Urinary bladder (tissue), 4 donors: ENCODE measurements around the gene SPON1. TPM values are rescaled to one million over a fixed set of nuclear protein-coding genes. Genes with fewer than 3 reads are reported as not detected.
"Not testable (repeated sequence)": the region's sequence is repeated elsewhere in the genome, so short reads cannot be mapped to it uniquely, and the experiment has no call there.

Experiments
- DNase-seq: peaks from one replicate; pipeline ENCODE4 v3.0.0-alpha.2; 2015; ENCODE audit errors: extremely low spot score
- H3K27ac ChIP-seq: one replicate; pipeline ENCODE4 v1.5.1; 2013; ENCODE audit warnings: low read depth, mild to moderate bottlenecking, moderate library complexity
- H3K36me3 ChIP-seq: one replicate; pipeline ENCODE4 v1.6.1; 2013; ENCODE audit warnings: mild to moderate bottlenecking, moderate library complexity; ENCODE audit not compliant: insufficient read depth
- H3K4me1 ChIP-seq: one replicate; pipeline ENCODE4 v1.6.1; 2013; ENCODE audit warnings: mild to moderate bottlenecking, moderate library complexity; ENCODE audit not compliant: insufficient read depth
- H3K4me3 ChIP-seq: one replicate; pipeline ENCODE4 v1.5.1; 2013; ENCODE audit warnings: low read depth, low read length
- WGBS: extraction: QIAGEN DNeasy Blood & Tissue Kit; methylation state at CpG from one replicate; pipeline ENCODE4 v1.1.7; 2013; 5-methylcytosine and 5-hydroxymethylcytosine counted together
- polyA plus RNA-seq: library from polyadenylated mRNA; stranded (reverse); fragments of 200-250 nt; gene quantifications from one replicate; pipeline ENCODE4 v1.2.3, GENCODE V29; 2013
- total RNA-seq: library from RNA; depleted of rRNA; stranded (reverse); fragments of >200 nt; gene quantifications from one replicate; pipeline ENCODE4 v1.2.3, GENCODE V29; 2014
- donor health status: healthy with polysubstance abuse.
- donor health status: healthy.

Gene SPON1
- total RNA-seq: 131 TPM
- 71.5 TPM for polyA plus RNA-seq

GRCh38 chr11:13962562-13963168 lies at the start of gene SPON1:
SPON1 (plus strand) TSS chr11:13962723; CDS start chr11:13962905, 182 bp downstream.
- Histone ChIP-seq H3K36me3 (no peaks in the 10 kb centered on the region), H3K27ac (peak within 1 kb of the TSS; percentile 71), H3K4me1 (peaks cover 1% of the 10 kb centered on the region), H3K4me3 (peak within 1 kb of the TSS; percentile 59)
- under 1% methylated on average over 74 of the region's 74 CpGs for WGBS
- no peak for DNase-seq

GRCh38 chr11:13917264-13917663 lies 45.3 kb upstream of the SPON1 start:
- DNase-seq: no peak
- Histone ChIP-seq H3K4me3 (no peak overlapping the region), H3K27ac (no peak overlapping the region), H3K4me1 (no peaks in the 10 kb centered on the region), H3K36me3 (no peaks in the 10 kb centered on the region)
- WGBS: 66% methylated on average over 1 of the region's 1 CpG

GRCh38 chr11:13917904-13918303 lies 44.6 kb upstream of the SPON1 start:
- no peak for DNase-seq

GRCh38 chr11:13920756-13921155 lies 41.8 kb upstream of the SPON1 start:
- DNase-seq: no peak
- Histone ChIP-seq H3K27ac (no peak overlapping the region), H3K36me3 (no peaks in the 10 kb centered on the region), H3K4me1 (no peaks in the 10 kb centered on the region), H3K4me3 (no peak overlapping the region)
- 42% methylated on average over 3 of the region's 3 CpGs for WGBS

More at GRCh38 chr11:13917904-13918303, 44.6 kb upstream of the SPON1 start:
- Histone ChIP-seq H3K4me1 (no peaks in the 10 kb centered on the region), H3K27ac (no peak overlapping the region), H3K36me3 (no peaks in the 10 kb centered on the region), H3K4me3 (no peak overlapping the region)
- WGBS: 60% methylated on average over 2 of the region's 2 CpGs

- Histone ChIP-seq H3K4me1 (no peaks in the 10 kb centered on the region), H3K27ac (no peak overlapping the region), H3K36me3 (no peaks in the 10 kb centered on the region), H3K4me3 (no peak overlapping the region)
- no peak for DNase-seq
- WGBS: 74% methylated on average over 8 of the region's 8 CpGs
These were observed 41.0 kb upstream of the SPON1 start for GRCh38 chr11:13921545-13921944.

GRCh38 chr11:13923182-13923581 lies 39.3 kb upstream of the SPON1 start:
- Histone ChIP-seq H3K4me1 (no peaks in the 10 kb centered on the region), H3K27ac (no peak overlapping the region), H3K36me3 (no peaks in the 10 kb centered on the region), H3K4me3 (no peak overlapping the region)
- WGBS: 90% methylated on average over 1 of the region's 1 CpG
- no peak for DNase-seq

GRCh38 chr11:13923716-13924650 lies 38.5 kb upstream of the SPON1 start:
- H3K4me3 ChIP-seq: no peak overlapping the region
- H3K27ac ChIP-seq: no peak overlapping the region
- WGBS: 68% methylated on average over 8 of the region's 8 CpGs
- DNase-seq: no peak
- no peaks in the 10 kb centered on the region for H3K4me1 ChIP-seq
- no peaks in the 10 kb centered on the region for H3K36me3 ChIP-seq

GRCh38 chr11:13924801-13925327 lies 37.7 kb upstream of the SPON1 start:
- no peaks in the 10 kb centered on the region for H3K4me1 ChIP-seq
- DNase-seq: no peak
- H3K4me3 ChIP-seq: no peak overlapping the region
- WGBS: 91% methylated on average over 2 of the region's 2 CpGs
- no peak overlapping the region for H3K27ac ChIP-seq
- no peaks in the 10 kb centered on the region for H3K36me3 ChIP-seq

GRCh38 chr11:13926366-13926765 lies 36.2 kb upstream of the SPON1 start:
- H3K4me1 ChIP-seq, H3K36me3 ChIP-seq, H3K27ac ChIP-seq, DNase-seq, H3K4me3 ChIP-seq: not testable (repeated sequence)
- 95% methylated on average over 5 of the region's 5 CpGs for WGBS

GRCh38 chr11:13926981-13927380 lies 35.5 kb upstream of the SPON1 start:
- no peak for DNase-seq
- Histone ChIP-seq H3K4me1 (no peaks in the 10 kb centered on the region), H3K27ac (no peak overlapping the region), H3K4me3 (no peak overlapping the region), H3K36me3 (no peaks in the 10 kb centered on the region)
- WGBS: 82% methylated on average over 3 of the region's 3 CpGs

- Histone ChIP-seq H3K4me3 (no peak overlapping the region), H3K36me3 (no peaks in the 10 kb centered on the region), H3K27ac (no peak overlapping the region), H3K4me1 (no peaks in the 10 kb centered on the region)
- no peak for DNase-seq
- 96% methylated on average over 1 of the region's 1 CpG for WGBS
These were observed 35.0 kb upstream of the SPON1 start for GRCh38 chr11:13927481-13927880.

- Histone ChIP-seq H3K4me3 (no peak overlapping the region), H3K36me3 (no peaks in the 10 kb centered on the region), H3K4me1 (no peaks in the 10 kb centered on the region), H3K27ac (peak overlapping the region; percentile 47)
- no peak for DNase-seq
- WGBS: 46% methylated on average over 4 of the region's 4 CpGs
These were observed 33.8 kb upstream of the SPON1 start for GRCh38 chr11:13928566-13929251.

GRCh38 chr11:13929395-13929891 lies 33.1 kb upstream of the SPON1 start:
- H3K27ac ChIP-seq: no peak overlapping the region
- H3K36me3 ChIP-seq: no peaks in the 10 kb centered on the region
- H3K4me3 ChIP-seq: no peak overlapping the region
- H3K4me1 ChIP-seq: no peaks in the 10 kb centered on the region
- DNase-seq: no peak
- 53% methylated on average over 3 of the region's 3 CpGs for WGBS
